ENCODE data around the gene SLAIN1.

GRCh38 chr13:77693449-77693940 is 4.0 kb upstream of the SLAIN1 start:
- no peak for TF ChIP-seq CTCF (conservative IDR thresholded peaks at IDR 0.05; ENCODE audit: low read depth, low read length)
- TF ChIP-seq EZH2 (IDR thresholded peaks at IDR 0.05; ENCODE audit: borderline replicate concordance, low read depth, low read length, poor library complexity, severe bottlenecking): no peak

All from A673 (cell line).